M059J (cell line): Measurements from ENCODE around the gene NCOA1. TPM values are rescaled to one million over a fixed set of nuclear protein-coding genes. Genes with fewer than 3 reads are reported as not detected.
A peak's percentile ranks its signal among the peaks of the same experiment; 100 is the strongest.
"Not testable (repeated sequence)": the region's sequence is repeated elsewhere in the genome, so short reads cannot be mapped to it uniquely, and the experiment has no call there.

Experiments used
- DNase-seq: peaks from one replicate; pipeline ENCODE4 v3.0.0-alpha.2; 2012; ENCODE audit warnings: low read depth
- total RNA-seq: library from RNA; depleted of rRNA; stranded (reverse); fragments of >200 nt; shearing (Covaris generic); gene quantifications from 2 replicates; pipeline ENCODE4 v1.2.3, GENCODE V29; 2014

The NCOA1 gene
- total RNA-seq, 1 experiment from 2014 or later, result 13.7 TPM

DNA sequence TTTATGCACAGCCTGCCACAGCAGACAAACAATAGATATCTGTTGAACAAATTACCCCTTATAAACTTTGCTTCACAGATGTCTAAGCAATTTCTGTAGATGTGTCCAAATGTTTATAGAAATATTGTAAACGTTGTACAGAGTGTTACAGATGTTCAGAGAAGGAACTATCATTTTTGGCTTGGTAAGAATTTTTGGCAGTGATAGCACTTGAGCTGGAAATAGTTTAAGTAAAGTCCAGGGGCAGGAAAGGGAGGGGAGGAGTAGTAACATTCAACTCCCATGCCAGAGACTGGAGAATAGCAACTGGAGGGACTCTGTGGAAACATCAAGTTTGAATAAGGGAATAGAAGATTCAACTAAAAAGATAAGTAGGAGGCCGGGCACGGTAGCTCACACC is 297.8 kb downstream of the NCOA1 start:
- no peak for DNase-seq

- DNase-seq, result no peak
Measured at GRCh38 chr2:24791452-24791851, 300.4 kb downstream of the NCOA1 start.

- DNase-seq, result no peak
Measured at GRCh38 chr2:24792542-24792873, 301.5 kb downstream of the NCOA1 start.

GRCh38 chr2:24792874-24793760 is 302.1 kb downstream of the NCOA1 start, which contains the start of the genes CENPO and PTRHD1:
Gene CENPO, plus strand, starts transcription at chr2:24793425. Its CDS starts 495 bp downstream, at chr2:24793920.
Gene PTRHD1, minus strand, starts transcription at chr2:24793391. Its CDS starts 14 bp downstream, at chr2:24793377.
- DNase-seq, result peak; percentile 94

GRCh38 chr2:24793761-24794435 is 302.8 kb downstream of the NCOA1 start:
- DNase-seq, result peak; percentile 62

GRCh38 chr2:24797644-24798043 is 306.6 kb downstream of the NCOA1 start:
- DNase-seq, result no peak

DNA sequence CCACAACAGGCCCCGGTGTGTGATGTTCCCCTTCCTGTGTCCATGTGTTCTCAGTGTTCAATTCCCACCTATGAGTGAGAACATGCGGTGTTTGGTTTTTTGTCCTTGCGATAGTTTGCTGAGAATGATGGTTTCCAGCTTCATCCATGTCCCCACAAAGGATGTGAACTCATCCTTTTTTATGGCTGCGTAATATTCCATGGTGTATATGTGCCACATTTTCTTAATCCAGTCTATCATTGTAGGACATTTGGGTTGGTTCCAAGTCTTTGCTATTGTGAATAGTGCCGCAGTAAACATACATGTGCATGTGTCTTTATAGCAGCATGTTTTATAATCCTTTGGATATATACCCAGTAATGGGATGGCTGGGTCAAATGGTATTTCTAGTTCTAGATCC is 309.4 kb downstream of the NCOA1 start:
- not testable (repeated sequence) for DNase-seq

DNA sequence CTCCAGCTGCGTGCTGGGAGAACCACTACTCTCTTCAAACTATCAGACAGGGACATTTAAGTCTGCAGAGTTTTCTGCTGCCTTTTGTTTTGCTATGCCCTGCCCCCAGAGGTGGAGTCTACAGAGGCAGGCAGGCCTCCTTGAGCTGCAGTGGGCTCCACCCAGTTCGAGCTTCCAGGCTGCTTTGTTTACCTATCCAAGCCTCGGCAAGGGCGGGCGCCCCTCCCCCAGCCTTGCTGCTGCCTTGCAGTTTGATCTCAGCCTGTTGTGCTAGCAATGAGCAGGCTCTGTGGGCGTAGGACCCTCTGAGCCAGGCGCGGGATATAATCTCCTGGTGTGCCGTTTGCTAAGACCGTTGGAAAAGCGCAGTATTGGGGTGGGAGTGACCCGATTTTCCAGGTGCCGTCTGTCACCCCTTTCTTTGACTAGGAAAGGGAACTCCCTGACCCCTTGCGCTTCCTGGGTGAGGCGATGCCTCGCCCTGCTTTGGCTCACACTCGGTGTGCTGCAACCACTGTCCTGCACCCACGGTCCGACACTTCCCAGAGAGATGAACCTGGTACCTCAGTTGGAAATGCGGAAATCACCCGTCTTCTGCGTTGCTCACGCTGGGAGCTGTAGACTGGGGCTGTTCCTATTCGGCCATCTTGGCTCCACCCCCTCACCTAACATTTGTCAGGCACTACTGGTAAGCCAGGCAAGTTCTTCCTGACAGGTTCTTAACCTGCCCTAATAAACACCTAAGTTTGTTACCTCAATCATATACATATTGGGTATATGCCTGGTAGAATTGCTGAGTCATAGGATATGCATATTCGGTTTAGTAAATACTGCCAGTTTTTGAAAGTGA is 315.0 kb downstream of the NCOA1 start:
- DNase-seq, result not testable (repeated sequence)

GRCh38 chr2:24806661-24807036 is 315.6 kb downstream of the NCOA1 start:
- no peak for DNase-seq

- no peak for DNase-seq
Measured at GRCh38 chr2:24809316-24810007, 318.4 kb downstream of the NCOA1 start.

DNA sequence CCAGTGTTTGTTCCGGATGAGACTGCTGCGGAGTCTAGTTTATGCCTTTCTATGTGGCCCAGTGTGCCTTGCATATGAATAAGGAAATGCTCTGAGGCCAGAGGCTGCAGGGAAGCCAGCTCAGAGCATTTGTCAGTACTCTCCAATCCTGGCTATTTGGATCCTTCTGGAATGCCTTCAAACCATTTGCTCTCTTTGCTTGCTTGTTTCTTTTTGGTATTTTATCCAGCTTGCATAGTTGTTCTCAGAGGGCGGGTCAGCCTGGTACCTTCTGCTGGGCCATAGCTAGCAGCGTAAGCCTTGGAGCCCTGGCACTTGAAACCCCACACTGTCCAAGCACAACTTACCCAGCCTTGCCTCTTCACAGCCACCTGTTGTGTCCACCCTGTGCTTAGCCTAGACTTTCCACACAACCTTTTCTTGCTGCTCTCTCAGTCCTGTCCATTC is 322.7 kb downstream of the NCOA1 start:
- no peak for DNase-seq

GRCh38 chr2:24814516-24814915 is 323.5 kb downstream of the NCOA1 start:
- no peak for DNase-seq

- DNase-seq, result no peak
Measured at GRCh38 chr2:24815171-24815570, 324.1 kb downstream of the NCOA1 start.

DNA sequence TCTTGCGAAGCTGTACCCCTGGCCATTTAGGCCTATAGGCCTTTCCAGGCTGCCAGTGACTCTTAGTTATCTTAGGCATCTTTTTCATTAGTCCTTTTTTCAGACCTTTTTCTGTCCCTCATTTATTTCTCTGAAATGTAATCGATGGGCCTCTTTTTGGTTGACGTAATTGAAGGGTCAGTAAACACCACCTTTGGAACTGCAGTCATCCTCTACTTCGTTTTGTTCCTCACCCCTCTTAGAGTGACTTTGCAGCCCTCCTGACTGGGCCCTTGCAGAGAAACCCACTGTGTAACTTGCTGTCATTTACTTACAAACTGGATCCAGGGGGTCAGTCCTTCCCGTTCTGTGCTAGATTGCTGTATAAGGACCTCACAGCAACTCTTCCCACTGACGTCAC is 325.4 kb downstream of the NCOA1 start:
- no peak for DNase-seq

DNA sequence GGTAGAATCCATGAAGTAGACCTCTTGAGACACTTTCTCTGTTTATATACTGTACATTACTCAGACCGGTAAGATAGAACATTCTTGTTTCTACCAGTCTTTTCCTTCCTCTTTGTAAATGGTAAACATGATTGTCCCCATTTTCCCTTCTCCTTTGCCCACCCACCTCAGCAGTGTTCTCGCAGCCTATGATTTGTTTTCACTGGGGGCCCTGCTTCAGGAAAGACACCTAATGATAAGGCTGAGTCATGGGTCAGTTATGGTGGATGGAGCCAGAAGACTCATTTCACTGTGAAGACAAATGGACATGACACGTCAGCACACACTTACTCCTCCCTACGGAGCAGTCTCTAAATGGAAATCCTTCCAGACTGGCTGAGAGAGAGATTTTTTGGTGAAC is 325.8 kb downstream of the NCOA1 start:
- DNase-seq, result peak; percentile 75

DNA sequence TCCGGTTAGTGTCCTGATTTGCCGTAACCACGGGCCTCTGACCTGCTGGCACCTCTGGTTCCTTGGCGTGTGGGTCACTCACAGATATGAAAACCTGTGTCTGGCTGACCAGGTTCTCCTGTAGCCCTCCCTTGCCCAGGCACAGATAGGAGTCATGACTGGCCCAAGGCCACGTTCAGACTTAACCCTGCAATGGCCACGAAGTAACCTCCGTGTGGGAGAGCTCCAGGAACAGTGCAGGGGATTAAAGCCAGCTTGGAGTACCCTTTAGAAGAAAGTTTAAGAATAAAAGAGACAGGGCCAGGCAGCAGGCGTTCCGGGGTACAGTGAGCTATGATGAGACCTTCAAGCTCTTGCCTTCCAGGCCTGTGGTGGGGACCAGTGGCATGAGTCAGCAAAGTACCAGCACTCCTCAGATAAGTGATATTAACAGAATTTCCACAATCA is 327.7 kb downstream of the NCOA1 start:
- DNase-seq, result no peak

- no peak for DNase-seq
Measured at GRCh38 chr2:24819442-24820174, 328.6 kb downstream of the NCOA1 start.

GRCh38 chr2:24820175-24820513 is 329.1 kb downstream of the NCOA1 start:
- DNase-seq, result no peak
